Gastroesophageal sphincter (tissue), 4 donors: Measurements from ENCODE around the gene PPTC7. TPM values are rescaled to one million over a fixed set of nuclear protein-coding genes. Genes with fewer than 3 reads are reported as not detected.

Source experiments
- ATAC-seq: fragments of 150-250 bp; one replicate; pipeline ENCODE4 v1.9.1; 2016; ENCODE audit warnings: mild to moderate bottlenecking, moderate library complexity
- H3K27ac ChIP-seq, 4 donors: fragments of 200-600 bp; sonication (generic) in 3 of 4; 1 replicate in 3 of 4; 2 replicates in 1 of 4; pipeline ENCODE4 v1.5.1; 2016 to 2019
- H3K27me3 ChIP-seq: fragments of 200-600 bp; sonication (generic); one replicate; pipeline ENCODE4 v1.5.1; 2019
- H3K36me3 ChIP-seq, 2 donors: fragments of 200-600 bp; sonication (generic); one replicate each; pipeline ENCODE4 v1.5.1; 2019; ENCODE audit warnings: control low read depth in 1 of 2
- H3K4me1 ChIP-seq, 3 donors: fragments of 200-600 bp; sonication (generic); 1 replicate in 2 of 3; 2 replicates in 1 of 3; pipeline ENCODE4 v1.5.1; 2016 to 2019; ENCODE audit warnings: control low read depth in 2 of 3
- H3K4me3 ChIP-seq, 2 donors: fragments of 200-600 bp; sonication (generic); one replicate each; pipeline ENCODE4 v1.5.1; 2019; ENCODE audit warnings: mild to moderate bottlenecking in 1 of 2, moderate library complexity in 1 of 2
- H3K9me3 ChIP-seq, 3 donors: fragments of 200-600 bp; sonication (generic); one replicate each; pipeline ENCODE4 v1.5.1; 2017 to 2019; ENCODE audit warnings: control low read depth in 2 of 3
- CTCF ChIP-seq, 4 experiments: fragments of 200-600 bp in 2 of 4; fragments of 450-650 bp in 2 of 4; sonication (generic) in 1 of 4; IDR thresholded peaks; one replicate each; pipeline ENCODE4 v1.5.1; 2017 to 2019; ENCODE audit warnings: antibody characterized with exemption in 4 of 4, mild to moderate bottlenecking in 2 of 4, moderate library complexity in 2 of 4
- EP300 ChIP-seq: sonication (generic); formaldehyde crosslinking; IDR thresholded peaks from one replicate; pipeline ENCODE4 v1.6.1; 2017; ENCODE audit warnings: antibody characterized with exemption, mild to moderate bottlenecking
- POLR2A ChIP-seq, 2 donors: fragments of 450-650 bp; IDR thresholded peaks; one replicate each; pipeline ENCODE4 v1.6.1; 2017; ENCODE audit warnings: antibody characterized with exemption in 2 of 2, mild to moderate bottlenecking in 2 of 2, moderate library complexity in 1 of 2
- POLR2AphosphoS5 ChIP-seq: sonication (generic); formaldehyde crosslinking; IDR thresholded peaks from one replicate; pipeline ENCODE4 v1.6.1; 2017; ENCODE audit warnings: antibody characterized with exemption
- WGBS, 2 donors: methylation state at CpG; one replicate each; pipeline ENCODE4 v1.1.5; 2018; ENCODE audit warnings: low coverage in 1 of 2; 5-methylcytosine and 5-hydroxymethylcytosine counted together
- total RNA-seq, 4 donors: library from RNA; depleted of rRNA; stranded (reverse); fragments of >200 nt; gene quantifications; one replicate each; pipeline ENCODE4 v1.1.0, GENCODE V29; 2016

PPTC7 gene
- total RNA-seq, 4 donors from 2014 or later, result 37.5 to 48.6 (median 41.9) TPM

DNA sequence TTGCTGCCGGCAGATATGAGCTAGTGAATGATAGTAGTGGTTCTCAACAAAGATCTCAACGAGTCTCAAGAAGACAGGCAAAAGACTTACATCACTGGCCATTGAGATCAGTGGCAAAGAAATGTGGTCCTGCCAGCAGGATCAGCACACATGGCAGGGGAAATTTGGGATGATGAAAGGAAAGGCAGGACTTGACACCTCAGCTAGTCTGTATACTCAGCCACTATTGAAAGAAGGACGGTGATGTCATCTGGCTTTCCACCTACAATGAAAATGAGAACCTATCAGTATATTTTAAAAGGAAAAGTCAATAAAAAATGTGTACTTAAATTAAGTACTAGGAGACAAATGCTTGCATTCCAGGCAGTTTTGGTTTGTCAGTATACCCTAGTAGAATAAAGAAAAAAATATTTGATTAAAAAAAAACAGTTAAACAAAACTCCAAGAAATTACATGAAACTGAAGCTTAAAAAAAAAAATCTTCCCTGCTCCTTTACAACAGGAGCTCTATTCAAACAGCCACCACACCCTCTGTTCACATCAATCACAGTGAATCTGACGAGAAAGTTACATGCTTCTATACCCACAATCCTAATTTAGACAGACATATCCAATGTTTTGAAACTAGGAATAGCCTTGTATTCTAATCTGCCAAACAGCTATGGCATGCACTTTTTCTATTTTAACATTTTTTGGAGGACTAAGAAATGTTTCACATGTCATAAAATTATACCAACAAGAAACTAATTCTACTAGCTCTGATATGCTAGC, 46.1 kb downstream of the PPTC7 start:
- ATAC-seq, result peak; percentile 22
- whole genome bisulfite sequencing, 2 donors, result 72% methylated on average over 3 to 4 of the region's 4 CpGs
- TF ChIP-seq CTCF (IDR thresholded peaks at IDR 0.05) (no peak), POLR2AphosphoS5 (no peak), EP300 (no peak), POLR2A (IDR thresholded peaks at IDR 0.05) (no peak)
- Histone ChIP-seq H3K36me3 (peaks cover 0 to 39% of the 10 kb centered on the region in 2 donors), H3K9me3 (no peaks in the 10 kb centered on the region), H3K4me3 (no peak overlapping the region), H3K27me3 (no peaks in the 10 kb centered on the region), H3K27ac (peak overlapping the region; percentile 32 to 90 (median 84)), H3K4me1 (peaks cover 10 to 100% (median 23%) of the 10 kb centered on the region in 3 donors)

DNA sequence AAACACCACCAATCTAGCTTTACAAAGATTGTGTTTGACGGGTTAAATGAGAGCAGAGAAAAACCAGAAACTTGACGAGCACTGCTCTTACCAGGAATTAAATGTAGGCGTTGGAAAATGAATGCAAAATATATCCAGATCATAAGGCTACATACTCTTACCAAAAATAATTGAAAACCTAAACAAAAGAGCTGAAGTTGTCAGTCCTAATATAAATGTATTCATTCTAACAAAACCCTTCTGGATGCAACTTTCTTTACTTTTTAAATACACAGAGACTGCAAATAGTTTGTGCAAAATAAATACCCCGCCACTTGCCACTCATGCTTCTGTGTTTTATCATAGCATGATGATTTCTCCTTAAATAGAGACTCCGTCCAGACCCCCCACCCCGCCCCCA, 48.3 kb downstream of the PPTC7 start:
- Histone ChIP-seq H3K36me3 (peaks cover 0 to 43% of the 10 kb centered on the region in 2 donors), H3K27me3 (no peaks in the 10 kb centered on the region), H3K4me3 (no peak overlapping the region), H3K27ac (peak overlapping the region in 3 of 4 donors; percentile 7 to 89 (median 63)), H3K9me3 (no peaks in the 10 kb centered on the region), H3K4me1 (peaks cover 17 to 89% (median 24%) of the 10 kb centered on the region in 3 donors)
- TF ChIP-seq EP300, result no peak
- TF ChIP-seq POLR2A (IDR thresholded peaks at IDR 0.05), result no peak
- TF ChIP-seq POLR2AphosphoS5, result no peak
- no peak for TF ChIP-seq CTCF (IDR thresholded peaks at IDR 0.05)
- 35 to 42% methylated on average over 3 to 6 of the region's 6 CpGs for WGBS, 2 donors
- no peak for ATAC-seq

- Histone ChIP-seq H3K27me3 (no peaks in the 10 kb centered on the region), H3K4me1 (peaks cover 17 to 77% (median 24%) of the 10 kb centered on the region in 3 donors), H3K4me3 (no peak overlapping the region), H3K27ac (peak overlapping the region in 1 of 4 donors; percentile 89), H3K9me3 (no peaks in the 10 kb centered on the region), H3K36me3 (peaks cover 0 to 39% of the 10 kb centered on the region in 2 donors)
- 34 to 36% methylated on average over 5 to 6 of the region's 6 CpGs for WGBS, 2 donors
- no peak for ATAC-seq
- TF ChIP-seq POLR2AphosphoS5 (peak; percentile 43), POLR2A (IDR thresholded peaks at IDR 0.05) (no peak), CTCF (IDR thresholded peaks at IDR 0.05) (no peak)
Observed at GRCh38 chr12:110533607-110534006, 49.5 kb downstream of the PPTC7 start.

DNA sequence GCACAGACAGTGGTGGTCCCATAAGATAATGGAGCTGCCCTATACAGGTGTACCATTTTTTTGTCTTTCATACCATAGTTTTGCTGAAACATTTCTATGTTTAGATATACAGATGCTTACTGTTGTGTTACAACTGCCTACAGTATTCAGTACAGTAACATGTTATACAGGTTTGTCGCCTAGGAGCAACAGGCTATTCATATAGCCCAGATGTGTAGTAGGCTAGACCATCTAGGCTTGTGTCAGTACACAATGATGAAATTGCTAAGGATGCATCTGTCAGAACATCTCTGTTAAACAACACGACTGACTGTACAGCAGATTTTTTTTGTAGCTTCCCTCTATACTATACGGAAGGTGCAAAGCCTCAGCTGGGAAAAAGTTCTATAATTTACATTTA, 50.5 kb downstream of the PPTC7 start:
- H3K9me3 ChIP-seq, result no peaks in the 10 kb centered on the region
- H3K4me1 ChIP-seq, result peaks cover 17 to 67% (median 21%) of the 10 kb centered on the region in 3 donors
- H3K4me3 ChIP-seq, result no peak overlapping the region
- H3K27me3 ChIP-seq, result no peaks in the 10 kb centered on the region
- peak overlapping the region in 3 of 4 donors; percentile 52 to 89 (median 61) for H3K27ac ChIP-seq
- ATAC-seq, result no peak
- WGBS, 2 donors, result 50 to 65% methylated on average over 2 to 3 of the region's 3 CpGs
- H3K36me3 ChIP-seq, result peaks cover 0 to 30% of the 10 kb centered on the region in 2 donors
- TF ChIP-seq POLR2A (IDR thresholded peaks at IDR 0.05), result no peak
- no peak for TF ChIP-seq POLR2AphosphoS5
- TF ChIP-seq CTCF (IDR thresholded peaks at IDR 0.05), result no peak
- TF ChIP-seq EP300, result no peak
